Measurements from ENCODE around the gene NUDCD2. TPM values are rescaled to one million over a fixed set of nuclear protein-coding genes. Genes with fewer than 3 reads are reported as not detected.
"Not testable (repeated sequence)": the region's sequence is repeated elsewhere in the genome, so short reads cannot be mapped to it uniquely, and the experiment has no call there.

Gene NUDCD2
- total RNA-seq, 2 donors from 2014 or later: 46.5 to 55.7 TPM

DNA sequence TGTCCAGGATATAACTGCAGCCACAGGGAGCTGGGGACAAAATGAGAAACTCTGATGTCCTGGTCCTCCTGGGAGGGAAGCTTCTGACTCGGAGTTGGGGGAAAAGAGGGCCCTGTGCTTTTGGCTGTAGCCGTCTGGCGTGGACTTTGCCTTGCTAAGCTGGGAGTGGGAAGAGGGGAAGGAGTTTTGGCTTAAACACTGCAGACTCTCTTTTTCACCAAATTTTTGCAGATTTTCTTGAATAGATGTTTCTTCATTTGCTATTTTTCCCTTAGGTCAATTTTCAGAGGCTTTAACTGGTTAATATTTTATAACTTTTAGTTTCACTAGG, 29.8 kb upstream of the NUDCD2 start:
- ATAC-seq (replicated peaks): no peak
- Mint-ChIP-seq H3K4me3 (no peak overlapping the region), H3K27ac (no peak overlapping the region), H3K36me3 (ENCODE audit: low read depth) (peaks cover 26% of the 10 kb centered on the region), H3K4me1 (no peaks in the 10 kb centered on the region), H3K27me3 (no peaks in the 10 kb centered on the region), H3K9me3 (no peaks in the 10 kb centered on the region)

DNA sequence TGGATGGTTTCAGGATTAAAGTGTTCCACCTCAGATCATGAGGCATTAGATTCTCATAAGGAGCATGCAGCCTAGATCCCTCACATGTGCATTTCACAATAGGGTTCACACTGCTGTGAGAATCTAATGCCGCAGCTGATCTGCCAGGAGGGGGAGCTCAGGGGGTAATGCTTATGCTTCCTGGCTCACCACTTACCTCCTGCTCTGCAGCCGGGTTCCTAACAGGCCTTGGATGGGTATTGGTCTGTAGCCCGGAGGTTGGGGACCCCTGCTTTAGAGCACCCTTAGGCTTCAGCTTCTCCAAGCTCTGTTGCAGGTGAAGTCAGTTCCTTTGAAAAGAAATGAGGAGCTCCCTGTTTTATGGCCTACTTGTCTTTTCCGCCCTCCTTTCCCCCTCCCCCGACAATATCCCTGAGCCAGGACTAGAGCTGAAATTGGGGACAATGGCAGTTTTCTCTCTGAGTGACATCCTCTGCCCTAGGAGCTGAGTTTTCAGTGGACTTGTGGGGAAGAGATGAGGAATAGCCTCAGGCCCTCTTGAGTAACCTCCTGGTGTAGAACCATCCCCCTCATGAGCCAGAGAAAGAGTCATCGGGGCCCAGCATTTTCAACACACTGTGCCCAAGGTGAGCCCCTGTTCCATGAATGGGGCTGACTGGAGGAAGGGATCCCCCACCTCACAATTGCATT, 29.3 kb upstream of the NUDCD2 start:
- no peak overlapping the region for H3K27ac Mint-ChIP-seq
- no peaks in the 10 kb centered on the region for H3K4me1 Mint-ChIP-seq
- no peaks in the 10 kb centered on the region for H3K27me3 Mint-ChIP-seq
- H3K36me3 Mint-ChIP-seq (ENCODE audit: low read depth): peaks cover 29% of the 10 kb centered on the region
- H3K4me3 Mint-ChIP-seq: no peak overlapping the region
- no peak for ATAC-seq (replicated peaks)
- H3K9me3 Mint-ChIP-seq: no peaks in the 10 kb centered on the region

DNA sequence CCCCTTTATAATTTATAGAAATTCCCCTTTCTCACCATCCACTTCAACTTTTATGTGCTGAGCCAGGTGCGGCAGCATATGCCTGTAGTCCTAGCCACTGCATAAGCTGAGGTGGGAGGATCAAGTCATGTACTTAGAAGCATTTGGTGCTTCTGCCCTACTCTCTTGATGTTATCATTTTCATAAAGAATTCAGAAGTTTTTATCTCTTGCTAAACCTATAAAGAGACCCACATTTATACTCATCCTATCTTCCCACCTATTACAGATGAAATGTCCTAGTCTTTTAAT, 19.0 kb upstream of the NUDCD2 start:
- Mint-ChIP-seq H3K4me3 (no peak overlapping the region), H3K4me1 (no peaks in the 10 kb centered on the region), H3K36me3 (ENCODE audit: low read depth) (peaks cover 70% of the 10 kb centered on the region), H3K27me3 (no peaks in the 10 kb centered on the region), H3K27ac (no peak overlapping the region), H3K9me3 (no peaks in the 10 kb centered on the region)
- ATAC-seq (replicated peaks): peak; percentile 37

GRCh38 chr5:163478126-163478981, 18.5 kb upstream of the NUDCD2 start:
- Mint-ChIP-seq H3K4me3 (no peak overlapping the region), H3K27ac (no peak overlapping the region), H3K9me3 (no peaks in the 10 kb centered on the region), H3K4me1 (no peaks in the 10 kb centered on the region), H3K36me3 (ENCODE audit: low read depth) (peaks cover 72% of the 10 kb centered on the region), H3K27me3 (no peaks in the 10 kb centered on the region)
- ATAC-seq (replicated peaks): peak; percentile 60

- H3K36me3 Mint-ChIP-seq (ENCODE audit: low read depth): peaks cover 88% of the 10 kb centered on the region
- H3K4me1 Mint-ChIP-seq: no peaks in the 10 kb centered on the region
- no peaks in the 10 kb centered on the region for H3K27me3 Mint-ChIP-seq
- ATAC-seq (replicated peaks): no peak
- H3K9me3 Mint-ChIP-seq: no peaks in the 10 kb centered on the region
- no peak overlapping the region for H3K4me3 Mint-ChIP-seq
- H3K27ac Mint-ChIP-seq: no peak overlapping the region
Measured at GRCh38 chr5:163475411-163475810, 15.5 kb upstream of the NUDCD2 start.

GRCh38 chr5:163473635-163474243, 13.8 kb upstream of the NUDCD2 start:
- Mint-ChIP-seq H3K9me3 (no peaks in the 10 kb centered on the region), H3K36me3 (ENCODE audit: low read depth) (peaks cover 85% of the 10 kb centered on the region), H3K27me3 (no peaks in the 10 kb centered on the region), H3K4me3 (no peak overlapping the region), H3K4me1 (no peaks in the 10 kb centered on the region), H3K27ac (no peak overlapping the region)
- ATAC-seq (replicated peaks): peak; percentile 52

DNA sequence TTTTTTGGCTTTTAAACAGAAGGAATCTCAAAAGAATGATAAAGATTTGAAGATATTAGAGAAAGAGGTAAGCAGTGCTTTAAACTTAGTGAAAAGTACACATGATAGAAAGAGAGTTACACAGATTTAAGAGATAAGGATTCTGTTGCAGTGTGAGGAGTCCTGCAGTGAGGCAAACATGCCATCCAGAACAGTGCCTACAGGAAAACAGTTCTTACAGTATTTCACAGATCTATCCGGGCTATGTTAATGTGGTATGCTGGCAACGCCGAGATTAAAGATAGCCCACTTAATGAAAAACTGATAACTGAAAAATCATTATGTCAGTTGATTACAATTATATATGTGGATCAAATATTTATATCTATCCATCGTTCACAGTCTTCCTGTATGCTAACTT, 7.8 kb upstream of the NUDCD2 start:
- peaks cover 54% of the 10 kb centered on the region for H3K36me3 Mint-ChIP-seq (ENCODE audit: low read depth)
- no peaks in the 10 kb centered on the region for H3K4me1 Mint-ChIP-seq
- ATAC-seq (replicated peaks): no peak
- no peak overlapping the region for H3K27ac Mint-ChIP-seq
- no peak overlapping the region for H3K4me3 Mint-ChIP-seq
- H3K9me3 Mint-ChIP-seq: no peaks in the 10 kb centered on the region
- H3K27me3 Mint-ChIP-seq: no peaks in the 10 kb centered on the region

GRCh38 chr5:163463063-163463435, 3.1 kb upstream of the NUDCD2 start:
- H3K4me1 Mint-ChIP-seq: no peaks in the 10 kb centered on the region
- H3K27ac Mint-ChIP-seq: no peak overlapping the region
- H3K4me3 Mint-ChIP-seq: peak overlapping the region; percentile 97
- ATAC-seq (replicated peaks): no peak
- peaks cover 42% of the 10 kb centered on the region for H3K36me3 Mint-ChIP-seq (ENCODE audit: low read depth)
- H3K9me3 Mint-ChIP-seq: no peaks in the 10 kb centered on the region
- H3K27me3 Mint-ChIP-seq: no peaks in the 10 kb centered on the region

DNA sequence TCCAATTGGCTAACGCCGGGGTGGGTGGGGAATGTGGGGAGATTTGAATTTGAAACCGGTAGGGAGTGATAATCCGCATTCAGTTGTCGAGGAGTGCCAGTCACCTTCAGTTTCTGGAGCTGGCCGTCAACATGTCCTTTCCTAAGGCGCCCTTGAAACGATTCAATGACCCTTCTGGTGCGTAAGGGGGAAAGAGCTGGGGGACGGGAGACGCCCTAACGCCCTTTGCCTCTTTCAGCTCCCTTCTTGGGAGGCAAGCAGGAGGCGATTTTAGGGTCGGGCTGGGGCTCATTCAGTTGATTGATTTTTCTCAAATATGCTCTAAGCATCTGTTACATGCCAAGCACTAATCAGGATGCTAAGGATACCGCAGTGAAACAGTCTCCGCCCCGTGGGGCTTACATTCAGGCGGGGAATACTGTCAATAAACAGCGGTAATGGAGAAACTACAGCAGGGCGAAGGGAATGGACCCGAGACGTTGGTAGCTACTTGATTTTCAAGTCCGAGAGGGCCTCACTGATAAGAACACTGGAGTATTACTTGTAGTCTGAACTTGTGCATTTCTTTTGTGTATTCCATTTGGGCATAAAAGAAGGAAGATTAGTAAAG, 765 bp upstream of the NUDCD2 start, which contains the start of gene HMMR:
HMMR (plus strand) TSS at position 71 of the 610 bp plus-strand sequence; CDS start at position 132, 61 bp downstream.
- no peak for ATAC-seq (replicated peaks)
- Mint-ChIP-seq H3K27me3 (no peaks in the 10 kb centered on the region), H3K36me3 (ENCODE audit: low read depth) (peaks cover 57% of the 10 kb centered on the region), H3K4me1 (peaks cover 9% of the 10 kb centered on the region), H3K4me3 (peak within 1 kb of the TSS; percentile 97), H3K9me3 (no peaks in the 10 kb centered on the region), H3K27ac (peak within 1 kb of the TSS; percentile 99)

GRCh38 chr5:163459462-163459818, 462 bp downstream of the NUDCD2 start:
- Mint-ChIP-seq H3K36me3 (ENCODE audit: low read depth) (peaks cover 62% of the 10 kb centered on the region), H3K9me3 (no peaks in the 10 kb centered on the region), H3K4me3 (peak overlapping the region; percentile 97), H3K4me1 (peaks cover 18% of the 10 kb centered on the region), H3K27me3 (no peaks in the 10 kb centered on the region), H3K27ac (peak overlapping the region; percentile 99)
- ATAC-seq (replicated peaks): no peak

- Mint-ChIP-seq H3K4me1 (peaks cover 18% of the 10 kb centered on the region), H3K4me3 (peak overlapping the region; percentile 97), H3K9me3 (no peaks in the 10 kb centered on the region), H3K27me3 (no peaks in the 10 kb centered on the region), H3K27ac (peak overlapping the region; percentile 99), H3K36me3 (ENCODE audit: low read depth) (peaks cover 60% of the 10 kb centered on the region)
- no peak for ATAC-seq (replicated peaks)
Measured at GRCh38 chr5:163458778-163459385, 1.0 kb downstream of the NUDCD2 start.

DNA sequence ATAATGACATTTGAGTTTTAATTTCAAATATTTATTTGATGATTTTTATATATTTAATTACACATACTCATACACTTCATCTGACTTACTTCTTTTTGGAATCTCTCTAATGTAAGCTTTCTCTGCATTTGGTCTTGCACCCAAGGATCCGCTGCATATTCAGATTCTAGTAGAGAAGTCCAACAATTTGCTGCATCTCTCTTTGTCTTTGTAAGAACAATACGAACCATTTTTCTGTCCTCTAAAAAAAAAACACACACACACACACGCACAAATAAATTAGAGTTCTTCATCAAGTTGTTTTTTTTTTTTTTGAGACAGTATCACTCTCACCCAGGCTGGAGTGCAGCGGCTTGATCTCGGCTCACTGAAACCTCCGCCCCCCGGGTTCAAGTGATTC, 3.1 kb downstream of the NUDCD2 start:
- no peak for ATAC-seq (replicated peaks)
- H3K9me3 Mint-ChIP-seq: no peaks in the 10 kb centered on the region
- H3K4me3 Mint-ChIP-seq: peak overlapping the region; percentile 97
- no peaks in the 10 kb centered on the region for H3K27me3 Mint-ChIP-seq
- H3K4me1 Mint-ChIP-seq: peaks cover 18% of the 10 kb centered on the region
- H3K36me3 Mint-ChIP-seq (ENCODE audit: low read depth): peaks cover 79% of the 10 kb centered on the region
- H3K27ac Mint-ChIP-seq: no peak overlapping the region

- H3K4me1 Mint-ChIP-seq: peaks cover 18% of the 10 kb centered on the region
- no peaks in the 10 kb centered on the region for H3K9me3 Mint-ChIP-seq
- H3K36me3 Mint-ChIP-seq (ENCODE audit: low read depth): peaks cover 87% of the 10 kb centered on the region
- H3K27ac Mint-ChIP-seq: no peak overlapping the region
- no peak for ATAC-seq (replicated peaks)
- peak overlapping the region; percentile 97 for H3K4me3 Mint-ChIP-seq
- no peaks in the 10 kb centered on the region for H3K27me3 Mint-ChIP-seq
Measured at GRCh38 chr5:163456029-163456589, 3.8 kb downstream of the NUDCD2 start.

GRCh38 chr5:163455406-163455805, 4.5 kb downstream of the NUDCD2 start:
- ATAC-seq (replicated peaks); H3K4me3 Mint-ChIP-seq; H3K9me3 Mint-ChIP-seq; H3K27me3 Mint-ChIP-seq: not testable (repeated sequence)
- Mint-ChIP-seq H3K4me1 (peaks cover 18% of the 10 kb centered on the region), H3K27ac (peak overlapping the region; percentile 70), H3K36me3 (ENCODE audit: low read depth) (peaks cover 90% of the 10 kb centered on the region)

Data from activated T-helper 17 cell treated with anti-CD3 and anti-CD28 coated beads, Interleukin-2, amount 50 U/mL, for 72 hours (primary cell).